Upper lobe of right lung (tissue), 1 donor: ENCODE measurements around the gene MND1. TPM values are rescaled to one million over a fixed set of nuclear protein-coding genes. Genes with fewer than 3 reads are reported as not detected.

Experiments used
- ATAC-seq: fragments of 200-7000 bp; cut with Tn5 transposase; one replicate; pipeline ENCODE4 v1.9.1; 2020; ENCODE audit warnings: mild to moderate bottlenecking, moderate library complexity
- DNase-seq: peaks from one replicate; pipeline ENCODE4 v3.0.0-alpha.2; 2020
- H3K27ac ChIP-seq: fragments of 200-600 bp; one replicate; pipeline ENCODE4 v1.8.0; 2022
- H3K27me3 ChIP-seq: fragments of 200-600 bp; one replicate; pipeline ENCODE4 v1.8.0; 2022; ENCODE audit warnings: mild to moderate bottlenecking
- H3K36me3 ChIP-seq: fragments of 200-600 bp; one replicate; pipeline ENCODE4 v1.8.0; 2022
- H3K4me1 ChIP-seq: fragments of 200-600 bp; one replicate; pipeline ENCODE4 v1.8.0; 2022
- H3K4me3 ChIP-seq: fragments of 200-600 bp; one replicate; pipeline ENCODE4 v1.8.0; 2022; ENCODE audit warnings: mild to moderate bottlenecking
- H3K9me3 ChIP-seq: fragments of 200-600 bp; one replicate; pipeline ENCODE4 v1.8.0; 2022
- CTCF ChIP-seq: fragments of 200-600 bp; IDR thresholded peaks from one replicate; pipeline ENCODE4 v1.8.0; 2022; ENCODE audit warnings: antibody characterized with exemption
- intact Hi-C: fragments of 100-400 bp; cut with DNase I; formaldehyde crosslinking; loops from one replicate; pipeline ENCODE4 v1.11.0; 2022
- total RNA-seq: library from RNA; stranded (reverse); fragmentation: NEBNext Ultra II Directional; extraction: Animal tissue kit (Norgen Biotek cat#: 25700); gene quantifications from one replicate; pipeline ENCODE4 v1.2.1, GENCODE V29; 2021
- donor health status: DM: no; HTN: yes; CAD: no; lungs with severe emphysema.

MND1 gene
- total RNA-seq, 1 donor from 2014 or later, result not detected

- intact Hi-C loops, result no loop called here
- TF ChIP-seq CTCF, result no peak
- Histone ChIP-seq H3K27me3 (no peaks in the 10 kb centered on the region), H3K9me3 (no peaks in the 10 kb centered on the region), H3K4me1 (no peaks in the 10 kb centered on the region), H3K27ac (no peak overlapping the region), H3K4me3 (no peak overlapping the region), H3K36me3 (no peaks in the 10 kb centered on the region)
- ATAC-seq (no peak), DNase-seq (no peak)
Observed at GRCh38 chr4:153314915-153315314, 29.6 kb upstream of the MND1 start.

DNA sequence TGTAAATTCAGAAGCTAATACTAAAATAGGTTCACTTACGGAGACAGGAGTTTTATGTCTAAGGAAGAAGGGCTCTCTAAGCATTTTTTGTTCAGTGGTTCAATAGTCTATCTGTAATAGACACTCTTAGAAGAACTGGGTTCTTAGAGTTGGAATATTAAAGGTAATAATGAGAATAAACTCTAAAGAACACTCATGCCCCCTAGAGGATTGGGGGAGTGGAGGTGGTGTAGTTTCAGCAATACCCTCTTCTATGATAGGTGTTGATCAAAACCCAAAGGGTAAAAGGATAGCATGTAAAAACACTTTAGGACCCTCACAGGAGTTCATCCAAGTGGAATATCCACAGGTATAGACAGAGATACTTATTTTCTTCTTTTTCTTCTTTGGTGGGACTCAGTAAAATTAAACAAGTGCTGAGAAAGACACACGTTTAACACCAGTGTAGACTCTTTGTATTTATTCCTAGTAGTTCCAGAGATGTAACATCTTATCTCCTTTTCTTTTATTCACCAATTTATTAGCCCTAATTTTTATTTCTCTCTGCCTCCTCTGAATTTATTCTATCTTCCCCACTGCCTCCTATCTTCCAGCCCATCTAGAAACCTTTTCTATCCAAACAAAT lies 25.7 kb upstream of the MND1 start:
- Histone ChIP-seq H3K4me1 (no peaks in the 10 kb centered on the region), H3K9me3 (no peaks in the 10 kb centered on the region), H3K27ac (no peak overlapping the region), H3K4me3 (no peak overlapping the region), H3K27me3 (no peaks in the 10 kb centered on the region), H3K36me3 (peaks cover 14% of the 10 kb centered on the region)
- TF ChIP-seq CTCF, result peak; percentile 75
- intact Hi-C loops, result no loop called here
- DNase-seq (no peak), ATAC-seq (peak; percentile 75)

- ATAC-seq (no peak), DNase-seq (no peak)
- no peak for TF ChIP-seq CTCF
- Histone ChIP-seq H3K36me3 (peaks cover 14% of the 10 kb centered on the region), H3K9me3 (no peaks in the 10 kb centered on the region), H3K27ac (no peak overlapping the region), H3K4me1 (no peaks in the 10 kb centered on the region), H3K27me3 (no peaks in the 10 kb centered on the region), H3K4me3 (no peak overlapping the region)
- intact Hi-C loops, result no loop called here
Observed at GRCh38 chr4:153322791-153323190, 21.7 kb upstream of the MND1 start.

DNA sequence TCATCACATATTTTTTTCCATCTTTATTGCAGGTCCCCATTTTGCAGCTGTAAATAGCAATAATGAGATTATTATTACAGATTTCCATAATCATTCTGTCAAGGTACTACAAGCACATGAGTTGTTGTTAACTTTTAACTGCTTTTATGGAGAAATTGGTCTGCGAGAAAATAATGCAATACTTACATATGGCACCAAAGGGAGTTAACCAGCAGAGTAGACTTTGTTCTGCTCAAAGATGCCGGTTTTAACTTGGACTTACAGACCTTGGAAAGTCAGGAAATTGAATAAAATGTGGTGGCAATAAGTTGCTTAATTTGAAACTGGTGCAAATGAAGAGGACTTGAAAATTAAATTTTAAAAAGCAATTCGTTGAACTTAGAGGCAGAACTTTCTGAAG lies 20.4 kb upstream of the MND1 start:
- no peak for ATAC-seq
- Histone ChIP-seq H3K9me3 (no peaks in the 10 kb centered on the region), H3K4me1 (no peaks in the 10 kb centered on the region), H3K27me3 (no peaks in the 10 kb centered on the region), H3K36me3 (peaks cover 20% of the 10 kb centered on the region), H3K4me3 (no peak overlapping the region), H3K27ac (no peak overlapping the region)
- intact Hi-C loops, result no loop called here
- TF ChIP-seq CTCF, result no peak
- no peak for DNase-seq

DNA sequence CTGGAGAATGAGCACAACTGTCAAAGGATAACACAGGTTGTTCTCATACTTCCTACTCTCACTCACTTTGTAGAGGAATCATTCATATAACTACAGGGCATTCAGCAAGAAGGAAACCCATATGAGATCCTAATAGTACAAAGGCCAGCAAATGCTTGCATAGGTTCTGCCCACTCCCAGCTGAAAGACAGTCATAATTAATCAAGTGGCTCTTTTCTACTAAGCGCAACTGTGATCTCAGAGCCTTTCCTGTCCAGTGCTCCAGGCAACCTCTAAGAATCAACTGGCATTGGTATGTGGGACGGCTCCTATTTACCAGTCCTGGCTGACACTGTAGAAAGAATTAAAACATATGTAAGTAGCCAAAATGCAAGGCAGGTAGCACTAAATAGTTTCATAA lies 18.9 kb upstream of the MND1 start:
- Histone ChIP-seq H3K36me3 (peaks cover 20% of the 10 kb centered on the region), H3K27ac (no peak overlapping the region), H3K4me1 (no peaks in the 10 kb centered on the region), H3K27me3 (no peaks in the 10 kb centered on the region), H3K9me3 (no peaks in the 10 kb centered on the region), H3K4me3 (no peak overlapping the region)
- DNase-seq (no peak), ATAC-seq (no peak)
- no peak for TF ChIP-seq CTCF
- intact Hi-C loops, result no loop called here

- no peaks in the 10 kb centered on the region for H3K9me3 ChIP-seq
- DNase-seq, result no peak
- H3K27ac ChIP-seq, result no peak overlapping the region
- H3K4me3 ChIP-seq, result no peak overlapping the region
- no peaks in the 10 kb centered on the region for H3K27me3 ChIP-seq
- intact Hi-C loops, result no loop called here
- no peak for TF ChIP-seq CTCF
- ATAC-seq, result no peak
- peaks cover 14% of the 10 kb centered on the region for H3K36me3 ChIP-seq
- no peaks in the 10 kb centered on the region for H3K4me1 ChIP-seq
Observed at GRCh38 chr4:153326513-153326912, 18.0 kb upstream of the MND1 start.
